HCT116 (cell line): ENCODE data around the gene MYH10. TPM values are rescaled to one million over a fixed set of nuclear protein-coding genes. Genes with fewer than 3 reads are reported as not detected.

Source experiments
- ATAC-seq: fragments of 200-7000 bp; cut with Tn5 transposase; 2 replicates; pipeline ENCODE4 v1.9.1; 2020; ENCODE audit warnings: mild to moderate bottlenecking, moderate library complexity
- BruUV-seq: library from RNA; stranded (reverse); fragments of 400-500 nt; replicated peaks from 2 replicates; lab custom pipeline; 2021; lab: Mats Ljungman, UMichigan
- CTCF ChIA-PET: fragments of 300-600 bp; sonication (Branson Sonifier 250); formaldehyde crosslinking; loops from one replicate; lab custom pipeline; 2021; ENCODE audit warnings: antibody characterized with exemption; lab: Charles Lee
- POLR2A ChIA-PET: fragments of 300-600, 350-600 bp; sonication (Branson Sonifier 250); formaldehyde crosslinking; loops from one replicate; lab custom pipeline; 2021; ENCODE audit warnings: antibody characterized with exemption; lab: Charles Lee
- RAD21 ChIA-PET, 2 experiments: fragments of 300-600 bp; sonication (Branson Sonifier 250); formaldehyde crosslinking; loops; one replicate each; lab custom pipeline; 2023; ENCODE audit warnings: low total read pairs in 2 of 2; ENCODE audit not compliant: uncharacterized antibody in 2 of 2, unreplicated experiment in 2 of 2, low non-redundant PET in 1 of 2; lab: Charles Lee
- DNase-seq: peaks from one replicate; pipeline ENCODE4 v3.0.0-alpha.2; 2010; ENCODE audit warnings: low read depth, low spot score
- H2AFZ ChIP-seq: fragments of 200-600 bp; shearing (Covaris generic), sonication (generic); 2 replicates; pipeline ENCODE4 v1.6.1; 2017; ENCODE audit warnings: low read depth, mixed run types, mixed read lengths, antibody characterized with exemption, low read length; ENCODE audit not compliant: poor library complexity, severe bottlenecking
- H3K27ac ChIP-seq: 2 replicates; pipeline ENCODE4 v1.5.1; 2012; ENCODE audit warnings: low read depth, low read length
- H3K27me3 ChIP-seq: fragments of 200-600 bp; sonication (generic); 2 replicates; pipeline ENCODE4 v1.6.1; 2016; ENCODE audit warnings: mixed run types, low read length, mixed read lengths; ENCODE audit not compliant: insufficient read depth
- H3K36me3 ChIP-seq, 2 experiments: fragments of 200-500 bp in 1 of 2; fragments of 200-600 bp in 1 of 2; sonication (Bioruptor generic) in 1 of 2; sonication (generic) in 1 of 2; 2 replicates each; pipeline versions ENCODE4 v1.5.1 to v1.6.1; 2014 to 2016; ENCODE audit warnings: low read length in 2 of 2, inconsistent platforms in 1 of 2, mixed read lengths in 1 of 2, mixed run types in 1 of 2; ENCODE audit not compliant: insufficient read depth in 2 of 2, control insufficient read depth in 1 of 2
- H3K4me1 ChIP-seq, 2 experiments: fragments of 200-600 bp in 1 of 2; sonication (generic) in 1 of 2; 2 replicates each; pipeline versions ENCODE4 v1.5.1 to v1.6.1; 2012 to 2017; ENCODE audit warnings: low read length in 2 of 2, inconsistent platforms in 1 of 2, mild to moderate bottlenecking in 1 of 2, mixed read lengths in 1 of 2, mixed run types in 1 of 2, moderate library complexity in 1 of 2; ENCODE audit not compliant: insufficient read depth in 2 of 2, control insufficient read depth in 1 of 2
- H3K4me2 ChIP-seq: fragments of 200-600 bp; sonication (generic); 2 replicates; pipeline ENCODE4 v1.6.1; 2017; ENCODE audit warnings: mixed run types, low read length, mixed read lengths
- H3K4me3 ChIP-seq, 2 experiments: fragments of 200-600 bp in 1 of 2; sonication (generic) in 1 of 2; replicated peaks in 1 of 2; 2 replicates each; pipeline ENCODE4 v1.5.1; 2011 to 2016; ENCODE audit warnings: low read length in 2 of 2, control low read depth in 1 of 2, low read depth in 1 of 2, mild to moderate bottlenecking in 1 of 2, mixed read lengths in 1 of 2, mixed run types in 1 of 2
- H3K79me2 ChIP-seq: fragments of 200-600 bp; sonication (generic); 2 replicates; pipeline ENCODE4 v1.6.1; 2017; ENCODE audit warnings: mild to moderate bottlenecking, mixed run types, low read length, moderate library complexity, mixed read lengths; ENCODE audit not compliant: insufficient read depth
- H3K9ac ChIP-seq: fragments of 200-600 bp; sonication (generic); 2 replicates; pipeline ENCODE4 v1.6.1; 2016; ENCODE audit warnings: low read length, mixed read lengths
- H3K9me2 ChIP-seq: fragments of 200-600 bp; sonication (generic), shearing (Covaris generic); 2 replicates; pipeline ENCODE4 v1.6.1; 2017; ENCODE audit warnings: mixed run types, mild to moderate bottlenecking, moderate library complexity; ENCODE audit not compliant: insufficient read depth
- H3K9me3 ChIP-seq, 2 experiments: fragments of 200-500 bp in 1 of 2; fragments of 200-600 bp in 1 of 2; sonication (Bioruptor generic) in 1 of 2; sonication (generic) in 1 of 2; 2 replicates each; pipeline ENCODE4 v1.6.1; 2014 to 2017; ENCODE audit warnings: low read length in 2 of 2, mixed read lengths in 2 of 2, inconsistent platforms in 1 of 2, low read depth in 1 of 2, mild to moderate bottlenecking in 1 of 2, mixed run types in 1 of 2, moderate library complexity in 1 of 2; ENCODE audit not compliant: control insufficient read depth in 1 of 2, insufficient read depth in 1 of 2
- H4K20me1 ChIP-seq: fragments of 200-600 bp; sonication (generic), shearing (Covaris generic); 2 replicates; pipeline ENCODE4 v1.6.1; 2017; ENCODE audit warnings: mixed run types, mild to moderate bottlenecking, moderate library complexity; ENCODE audit not compliant: insufficient read depth
- CBX3 ChIP-seq: IDR thresholded peaks from 2 replicates; pipeline ENCODE4 v1.6.1; 2012; ENCODE audit warnings: low read depth
- CEBPB ChIP-seq: IDR thresholded peaks from 2 replicates; pipeline ENCODE4 v1.6.1; 2012; ENCODE audit warnings: low read depth
- CTCF ChIP-seq, 3 experiments: fragments of 200-600 bp in 1 of 3; sonication (generic) in 1 of 3; IDR thresholded peaks in 2 of 3; conservative IDR thresholded peaks in 1 of 3; 2 replicates each; pipeline ENCODE4 v1.5.1; 2012 to 2017; ENCODE audit warnings: low read depth in 2 of 3, low read length in 2 of 3, antibody characterized with exemption in 1 of 3, borderline replicate concordance in 1 of 3, control low read depth in 1 of 3, mild to moderate bottlenecking in 1 of 3, mixed read lengths in 1 of 3, mixed run types in 1 of 3, moderate library complexity in 1 of 3; ENCODE audit not compliant: insufficient read depth in 1 of 3
- EGR1 ChIP-seq: IDR thresholded peaks from 2 replicates; pipeline ENCODE4 v1.6.1; 2012; ENCODE audit warnings: low read depth
- EZH2 ChIP-seq: fragments of 200-600 bp; sonication (generic); IDR thresholded peaks from 2 replicates; pipeline ENCODE4 v1.6.1; 2017; ENCODE audit warnings: antibody characterized with exemption, mixed run types
- EZH2phosphoT487 ChIP-seq: fragments of 200-600 bp; IDR thresholded peaks from 2 replicates; pipeline ENCODE4 v1.6.1; 2018; ENCODE audit warnings: antibody characterized with exemption, borderline replicate concordance
- FOSL1 ChIP-seq: IDR thresholded peaks from 2 replicates; pipeline ENCODE4 v1.6.1; 2012; ENCODE audit warnings: low read depth
- JUND ChIP-seq: IDR thresholded peaks from 2 replicates; pipeline ENCODE4 v1.6.1; 2012
- MAX ChIP-seq: IDR thresholded peaks from 2 replicates; pipeline ENCODE4 v1.6.1; 2012
- POLR2A ChIP-seq: IDR thresholded peaks from 2 replicates; pipeline ENCODE4 v1.7.0; 2011; ENCODE audit warnings: borderline replicate concordance; ENCODE audit not compliant: insufficient read depth, insufficient read length; ENCODE audit errors: extremely low read depth
- POLR2AphosphoS5 ChIP-seq: IDR thresholded peaks from 2 replicates; pipeline ENCODE4 v1.6.1; 2011; ENCODE audit warnings: mild to moderate bottlenecking, low read depth, low read length, moderate library complexity
- RAD21 ChIP-seq: IDR thresholded peaks from 2 replicates; pipeline ENCODE4 v1.6.1; 2012; ENCODE audit warnings: low read depth, mild to moderate bottlenecking
- REST ChIP-seq: IDR thresholded peaks from 2 replicates; pipeline ENCODE4 v1.6.1; 2012; ENCODE audit warnings: low read depth
- SIN3A ChIP-seq: IDR thresholded peaks from 2 replicates; pipeline ENCODE4 v1.6.1; 2012; ENCODE audit warnings: low read depth
- SP1 ChIP-seq: IDR thresholded peaks from 2 replicates; pipeline ENCODE4 v1.6.1; 2012; ENCODE audit warnings: low read depth
- SRF ChIP-seq: IDR thresholded peaks from 2 replicates; pipeline ENCODE4 v1.6.1; 2012; ENCODE audit warnings: low read depth
- YY1 ChIP-seq: IDR thresholded peaks from 2 replicates; pipeline ENCODE4 v1.6.1; 2011; ENCODE audit warnings: low read length, low read depth, moderate library complexity, mild to moderate bottlenecking; ENCODE audit not compliant: insufficient replicate concordance; ENCODE audit errors: extremely low read depth
- ZFX ChIP-seq: fragments of 450-650 bp; IDR thresholded peaks from 2 replicates; pipeline ENCODE4 v1.6.1; 2017
- intact Hi-C: fragments of 100-400 bp; cut with micrococcal nuclease; formaldehyde crosslinking; loops from 2 replicates; pipeline ENCODE4 v1.10.0; 2022
- total RNA-seq: library from RNA; stranded (reverse); gene quantifications from one replicate; pipeline ENCODE4 v1.2.1, GENCODE V29; 2021; ENCODE audit not compliant: unreplicated experiment

MYH10 gene
- total RNA-seq, 1 experiment from 2014 or later = 39.2 TPM

GRCh38 chr17:8651013-8651412 is 20.5 kb upstream of the MYH10 start:
- Histone ChIP-seq H3K9me2 (no peaks in the 10 kb centered on the region), H3K27ac (no peak overlapping the region), H3K27me3 (0 out of 2 replicates have a peak, but pooled peaks cover 3% of the 10 kb centered on the region), H3K9ac (no peak overlapping the region), H3K4me1 (no peaks in the 10 kb centered on the region), H3K4me2 (no peak overlapping the region), H4K20me1 (no peaks in the 10 kb centered on the region), H3K4me3 (no peak overlapping the region), H3K9me3 (no peaks in the 10 kb centered on the region), H3K36me3 (no peaks in the 10 kb centered on the region), H3K79me2 (no peaks in the 10 kb centered on the region), H2AFZ (no peak overlapping the region)
- no TSS peak for BruUV-seq
- RAD21 ChIA-PET = no interaction called here
- CTCF ChIA-PET = interaction anchor here (0.6 kb wide), 1 partner anchor 23 kb away, joined by 3 read pairs; no protein-coding TSS in a partner anchor
- TF ChIP-seq RAD21 = peak; percentile 16; the same call in 1 of the 2 replicates
- TF ChIP-seq CTCF (IDR thresholded peaks at IDR 0.05 in 2 of 3, conservative IDR thresholded peaks at IDR 0.05 in 1 of 3; ENCODE audit: borderline replicate concordance in 1 of 3, insufficient read depth in 1 of 3, low read depth in 2 of 3, low read length in 2 of 3) = no peak
- ATAC-seq (no peak), DNase-seq (no peak)
- intact Hi-C loops = no loop called here
- POLR2A ChIA-PET = no interaction called here

- H3K9me3 ChIP-seq = no peaks in the 10 kb centered on the region
- H3K27ac ChIP-seq = no peak overlapping the region
- ChIA-PET RAD21 (no interaction called here), CTCF (no interaction called here)
- DNase-seq (no peak), ATAC-seq (no peak)
- H3K4me1 ChIP-seq = no peaks in the 10 kb centered on the region
- BruUV-seq = no TSS peak
- intact Hi-C loops = no loop called here
- no peaks in the 10 kb centered on the region for H3K79me2 ChIP-seq
- H3K9ac ChIP-seq = no peak overlapping the region
- H4K20me1 ChIP-seq = no peaks in the 10 kb centered on the region
- 0 out of 2 replicates have a peak, but pooled peaks cover 3% of the 10 kb centered on the region for H3K27me3 ChIP-seq
- no peak overlapping the region for H3K4me2 ChIP-seq
- TF ChIP-seq ZFX (no peak), SP1 (no peak), SIN3A (no peak), EGR1 (no peak), FOSL1 (no peak), MAX (no peak), EZH2 (no peak), REST (no peak), CBX3 (no peak), YY1 (no peak), JUND (no peak), CEBPB (no peak), POLR2AphosphoS5 (no peak), SRF (no peak), EZH2phosphoT487 (no peak), POLR2A (no peak)
- TF ChIP-seq, all 23 proteins: peak for 0
- Histone ChIP-seq H3K9me2 (no peaks in the 10 kb centered on the region), H2AFZ (no peak overlapping the region), H3K4me3 (no peak overlapping the region), H3K36me3 (no peaks in the 10 kb centered on the region)
- POLR2A ChIA-PET = no interaction called here
Measured at GRCh38 chr17:8650119-8650499, 19.6 kb upstream of the MYH10 start.
